Activated naive CD8-positive, alpha-beta T cell (primary cell): Measurements from ENCODE around the gene SGTA.

ENCODE experiments used
- H3K27ac Mint-ChIP-seq: one replicate; pipeline ENCODE4 v1.8.0; 2021; ENCODE audit warnings: mixed read lengths
- H3K27me3 Mint-ChIP-seq: one replicate; pipeline ENCODE4 v1.8.0; 2021; ENCODE audit warnings: mixed read lengths
- H3K36me3 Mint-ChIP-seq: one replicate; pipeline ENCODE4 v1.8.0; 2021; ENCODE audit warnings: mixed read lengths
- H3K4me1 Mint-ChIP-seq: one replicate; pipeline ENCODE4 v1.8.0; 2021; ENCODE audit warnings: low read depth, mixed read lengths
- H3K4me3 Mint-ChIP-seq: one replicate; pipeline ENCODE4 v1.8.0; 2021; ENCODE audit warnings: mild to moderate bottlenecking, mixed read lengths
- H3K9me3 Mint-ChIP-seq: one replicate; pipeline ENCODE4 v1.8.0; 2021; ENCODE audit warnings: low read depth, mixed read lengths

Gene SGTA

GRCh38 chr19:2736550-2737190 lies 46.4 kb downstream of the SGTA start:
- Mint-ChIP-seq H3K27ac (peak overlapping the region; percentile 23), H3K4me3 (peak overlapping the region; percentile 13), H3K9me3 (no peaks in the 10 kb centered on the region), H3K27me3 (peaks cover 3% of the 10 kb centered on the region), H3K36me3 (peaks cover 10% of the 10 kb centered on the region), H3K4me1 (peaks cover 22% of the 10 kb centered on the region)

- H3K4me3 Mint-ChIP-seq = no peak overlapping the region
- H3K27ac Mint-ChIP-seq = no peak overlapping the region
- peaks cover 22% of the 10 kb centered on the region for H3K4me1 Mint-ChIP-seq
- peaks cover 3% of the 10 kb centered on the region for H3K27me3 Mint-ChIP-seq
- no peaks in the 10 kb centered on the region for H3K9me3 Mint-ChIP-seq
- H3K36me3 Mint-ChIP-seq = peaks cover 10% of the 10 kb centered on the region
Observed at GRCh38 chr19:2735374-2735773, 47.7 kb downstream of the SGTA start.

GRCh38 chr19:2734589-2735288 lies 48.3 kb downstream of the SGTA start:
- Mint-ChIP-seq H3K9me3 (no peaks in the 10 kb centered on the region), H3K4me3 (no peak overlapping the region), H3K27ac (no peak overlapping the region)

GRCh38 chr19:2733930-2734588 lies 49.0 kb downstream of the SGTA start:
- H3K36me3 Mint-ChIP-seq = peaks cover 10% of the 10 kb centered on the region
- no peaks in the 10 kb centered on the region for H3K27me3 Mint-ChIP-seq
- H3K27ac Mint-ChIP-seq = no peak overlapping the region
- H3K9me3 Mint-ChIP-seq = no peaks in the 10 kb centered on the region
- peaks cover 15% of the 10 kb centered on the region for H3K4me1 Mint-ChIP-seq
- no peak overlapping the region for H3K4me3 Mint-ChIP-seq

More at GRCh38 chr19:2734589-2735288, 48.3 kb downstream of the SGTA start:
- Mint-ChIP-seq H3K27me3 (no peaks in the 10 kb centered on the region), H3K36me3 (peaks cover 10% of the 10 kb centered on the region), H3K4me1 (peaks cover 19% of the 10 kb centered on the region)

- Mint-ChIP-seq H3K36me3 (peaks cover 10% of the 10 kb centered on the region), H3K27ac (no peak overlapping the region), H3K27me3 (no peaks in the 10 kb centered on the region), H3K4me1 (peaks cover 9% of the 10 kb centered on the region), H3K9me3 (no peaks in the 10 kb centered on the region), H3K4me3 (no peak overlapping the region)
Observed at GRCh38 chr19:2732883-2733282, 50.2 kb downstream of the SGTA start.

- Mint-ChIP-seq H3K27ac (no peak overlapping the region), H3K4me1 (peaks cover 9% of the 10 kb centered on the region), H3K9me3 (no peaks in the 10 kb centered on the region)
Observed at GRCh38 chr19:2732157-2732725, 50.8 kb downstream of the SGTA start.

GRCh38 chr19:2731181-2731995 lies 51.7 kb downstream of the SGTA start:
- H3K9me3 Mint-ChIP-seq = no peaks in the 10 kb centered on the region
- no peaks in the 10 kb centered on the region for H3K27me3 Mint-ChIP-seq
- H3K4me1 Mint-ChIP-seq = peaks cover 1% of the 10 kb centered on the region
- no peak overlapping the region for H3K4me3 Mint-ChIP-seq
- peaks cover 5% of the 10 kb centered on the region for H3K36me3 Mint-ChIP-seq
- H3K27ac Mint-ChIP-seq = no peak overlapping the region

More at GRCh38 chr19:2732157-2732725, 50.8 kb downstream of the SGTA start:
- Mint-ChIP-seq H3K36me3 (peaks cover 10% of the 10 kb centered on the region), H3K4me3 (no peak overlapping the region), H3K27me3 (no peaks in the 10 kb centered on the region)

- Mint-ChIP-seq H3K27ac (no peak overlapping the region), H3K4me3 (no peak overlapping the region), H3K27me3 (no peaks in the 10 kb centered on the region), H3K9me3 (no peaks in the 10 kb centered on the region), H3K4me1 (peaks cover 1% of the 10 kb centered on the region), H3K36me3 (peaks cover 4% of the 10 kb centered on the region)
Observed at GRCh38 chr19:2729943-2730818, 52.9 kb downstream of the SGTA start.

GRCh38 chr19:2728783-2729387 lies 54.2 kb downstream of the SGTA start:
- H3K4me1 Mint-ChIP-seq = no peaks in the 10 kb centered on the region
- peaks cover 2% of the 10 kb centered on the region for H3K27me3 Mint-ChIP-seq
- no peak overlapping the region for H3K4me3 Mint-ChIP-seq
- no peaks in the 10 kb centered on the region for H3K9me3 Mint-ChIP-seq
- H3K27ac Mint-ChIP-seq = no peak overlapping the region
- H3K36me3 Mint-ChIP-seq = peaks cover under 1% of the 10 kb centered on the region

- Mint-ChIP-seq H3K4me1 (no peaks in the 10 kb centered on the region), H3K4me3 (no peak overlapping the region), H3K27ac (no peak overlapping the region), H3K9me3 (no peaks in the 10 kb centered on the region), H3K27me3 (peaks cover 2% of the 10 kb centered on the region), H3K36me3 (no peaks in the 10 kb centered on the region)
Observed at GRCh38 chr19:2727640-2727944, 55.5 kb downstream of the SGTA start.

GRCh38 chr19:2726904-2727639 lies 56.0 kb downstream of the SGTA start:
- Mint-ChIP-seq H3K27ac (no peak overlapping the region), H3K27me3 (peaks cover 2% of the 10 kb centered on the region), H3K36me3 (no peaks in the 10 kb centered on the region), H3K4me1 (no peaks in the 10 kb centered on the region), H3K4me3 (no peak overlapping the region), H3K9me3 (no peaks in the 10 kb centered on the region)

- H3K4me1 Mint-ChIP-seq = no peaks in the 10 kb centered on the region
- no peaks in the 10 kb centered on the region for H3K9me3 Mint-ChIP-seq
- no peaks in the 10 kb centered on the region for H3K36me3 Mint-ChIP-seq
- no peak overlapping the region for H3K27ac Mint-ChIP-seq
- no peak overlapping the region for H3K4me3 Mint-ChIP-seq
- peaks cover 2% of the 10 kb centered on the region for H3K27me3 Mint-ChIP-seq
Observed at GRCh38 chr19:2726160-2726855, 56.8 kb downstream of the SGTA start.

GRCh38 chr19:2724148-2724557 lies 58.9 kb downstream of the SGTA start:
- Mint-ChIP-seq H3K4me1 (peaks cover 3% of the 10 kb centered on the region), H3K4me3 (no peak overlapping the region), H3K36me3 (no peaks in the 10 kb centered on the region), H3K27me3 (peaks cover 5% of the 10 kb centered on the region), H3K9me3 (no peaks in the 10 kb centered on the region), H3K27ac (no peak overlapping the region)
